ENCODE measurements around the gene BCAS3.

GRCh38 chr17:61279476-61280145 lies 602.0 kb downstream of the BCAS3 start:
- TF ChIP-seq CTCF (conservative IDR thresholded peaks at IDR 0.05; ENCODE audit: low read length) (no peak), EZH2phosphoT487 (IDR thresholded peaks at IDR 0.05; ENCODE audit: borderline replicate concordance, low read depth, low read length) (no peak)
